Measurements from ENCODE around the gene CHD6.
A peak's percentile ranks its signal among the peaks of the same experiment; 100 is the strongest.
"Not testable (repeated sequence)": the region's sequence is repeated elsewhere in the genome, so short reads cannot be mapped to it uniquely, and the experiment has no call there.

CHD6 gene

GRCh38 chr20:41537865-41538264, 80.3 kb downstream of the CHD6 start:
- no peak for DNase-seq

GRCh38 chr20:41535551-41535950, 82.6 kb downstream of the CHD6 start:
- not testable (repeated sequence) for DNase-seq

GRCh38 chr20:41534842-41535241, 83.3 kb downstream of the CHD6 start:
- peak; percentile 10 for DNase-seq

GRCh38 chr20:41534170-41534569, 84.0 kb downstream of the CHD6 start:
- no peak for DNase-seq

- no peak for DNase-seq
These were observed 84.5 kb downstream of the CHD6 start for GRCh38 chr20:41533537-41534136.

DNA sequence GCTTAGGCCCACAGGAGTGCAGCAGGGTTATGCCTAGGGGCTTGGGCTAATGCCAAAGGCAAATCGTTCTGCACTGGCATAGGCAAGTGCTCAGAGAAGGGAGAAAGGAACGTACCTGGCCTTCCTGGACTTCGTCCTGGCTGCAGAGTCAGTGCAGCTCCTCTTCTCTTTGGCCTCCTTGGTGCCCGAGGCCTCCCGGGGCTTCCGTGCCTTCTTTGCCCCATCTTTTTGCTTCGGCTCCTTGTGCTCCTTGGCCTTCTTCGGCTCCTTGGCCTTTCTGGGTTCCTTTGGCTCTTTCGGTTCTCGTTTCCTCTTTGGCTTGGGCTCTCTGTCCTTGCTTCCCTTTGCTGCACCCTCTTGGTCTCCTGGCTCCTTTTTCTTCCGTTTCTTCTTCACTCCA, 85.2 kb downstream of the CHD6 start:
- no peak for DNase-seq

DNA sequence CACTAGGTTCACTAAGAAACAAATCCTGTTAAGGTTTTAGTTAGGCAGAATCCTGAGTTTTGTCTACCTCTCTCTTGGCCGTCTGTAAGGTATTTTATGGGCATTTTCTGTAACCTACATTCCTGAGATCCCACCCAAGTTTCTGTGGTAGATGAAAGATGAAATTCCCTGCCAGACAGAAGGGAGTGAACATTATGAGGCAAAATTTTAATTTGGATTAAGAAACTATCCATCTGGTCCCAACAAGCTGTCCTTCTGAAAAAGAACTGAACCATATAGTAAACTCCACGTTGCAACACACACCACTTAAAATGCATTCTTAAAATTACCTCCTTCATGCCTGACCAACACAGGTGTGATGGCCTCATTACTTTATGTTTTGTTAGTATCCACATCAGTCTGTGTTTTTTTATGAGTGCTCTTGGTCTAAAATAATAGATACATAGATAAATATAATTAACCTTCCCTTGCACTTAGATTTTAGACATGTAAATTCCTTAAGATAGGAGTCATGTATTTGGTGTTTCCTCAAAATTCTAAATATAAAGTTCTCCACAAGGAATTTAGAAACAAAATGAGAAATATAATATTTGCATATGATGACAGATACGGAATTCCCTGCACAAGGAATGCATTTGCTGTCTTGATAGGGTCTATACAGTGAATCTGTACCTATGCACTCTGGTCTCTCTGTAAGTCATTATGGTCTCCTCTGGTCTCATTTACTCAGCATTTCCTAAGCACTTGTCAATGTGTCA, 86.5 kb downstream of the CHD6 start:
- DNase-seq: no peak

- no peak for DNase-seq
These were observed 87.3 kb downstream of the CHD6 start for GRCh38 chr20:41530923-41531322.

DNA sequence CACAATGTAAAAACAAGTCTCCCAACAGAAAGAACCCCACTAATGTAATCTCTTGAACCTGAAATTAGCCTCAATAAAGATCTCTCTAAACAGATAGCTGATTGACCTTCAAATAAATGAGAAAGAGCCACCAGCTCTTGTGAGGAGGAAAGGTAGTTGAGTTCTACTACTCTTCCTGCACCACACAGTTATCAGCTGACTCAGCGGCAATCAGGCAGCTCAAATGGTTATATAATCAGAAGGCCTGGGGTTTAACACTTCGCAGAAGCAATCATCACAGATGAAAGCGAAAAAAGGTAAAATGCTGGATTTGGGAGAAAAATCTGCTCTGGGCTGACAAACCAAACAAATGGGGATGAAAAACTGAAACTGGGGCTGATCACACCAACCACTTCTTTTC, 91.8 kb downstream of the CHD6 start:
- peak; percentile 28 for DNase-seq

DNA sequence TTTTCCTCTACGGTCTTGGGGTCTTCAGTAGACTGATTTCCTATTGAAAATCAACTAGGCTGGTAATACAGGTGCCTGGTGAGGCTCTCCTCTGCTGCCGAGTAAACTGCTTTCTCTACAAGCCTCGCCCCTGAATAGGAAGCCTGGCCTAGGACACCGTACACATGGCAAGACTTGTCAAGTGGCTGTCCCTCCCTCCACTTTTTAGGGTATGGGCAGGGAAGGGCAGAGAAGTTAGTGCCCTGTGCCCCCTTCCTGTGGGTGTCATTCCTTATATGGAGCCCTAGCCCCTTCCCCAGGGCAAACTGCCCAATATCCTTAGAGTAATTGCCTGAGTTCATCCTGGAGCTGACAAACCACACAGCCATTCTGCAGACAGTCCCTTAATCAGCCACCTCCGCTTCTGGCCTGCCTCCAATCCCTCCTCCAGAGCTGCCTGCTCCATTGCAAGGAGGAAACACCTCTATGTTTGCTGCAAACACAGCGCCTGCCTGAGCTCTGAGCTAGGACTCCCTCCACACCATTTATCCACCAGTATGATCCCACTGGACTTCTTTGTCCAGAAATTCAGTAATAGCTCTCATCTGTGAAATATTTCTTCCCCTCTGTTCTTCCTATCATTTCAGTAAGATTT, 93.1 kb downstream of the CHD6 start:
- peak; percentile 61 for DNase-seq

DNA sequence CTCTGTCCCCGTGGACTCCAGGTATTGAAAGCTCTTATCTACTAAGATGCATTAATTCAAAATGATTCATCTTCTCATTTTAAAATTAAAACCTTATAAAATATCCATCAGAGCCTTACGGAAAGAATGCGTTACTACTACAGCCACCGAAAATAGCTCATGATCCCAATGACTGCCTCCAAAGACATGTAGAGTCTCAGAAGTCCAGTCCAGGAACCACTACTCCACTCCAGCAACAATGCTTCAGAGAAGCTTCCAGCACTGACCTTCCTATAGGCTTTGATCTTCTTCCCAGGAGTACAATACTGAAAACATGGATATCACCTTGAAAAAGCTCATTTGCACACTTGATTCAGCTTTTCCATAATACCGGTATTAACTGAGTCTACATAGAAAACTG, 94.3 kb downstream of the CHD6 start:
- no peak for DNase-seq

GRCh38 chr20:41513829-41514228, 104.3 kb downstream of the CHD6 start:
- no peak for DNase-seq

DNA sequence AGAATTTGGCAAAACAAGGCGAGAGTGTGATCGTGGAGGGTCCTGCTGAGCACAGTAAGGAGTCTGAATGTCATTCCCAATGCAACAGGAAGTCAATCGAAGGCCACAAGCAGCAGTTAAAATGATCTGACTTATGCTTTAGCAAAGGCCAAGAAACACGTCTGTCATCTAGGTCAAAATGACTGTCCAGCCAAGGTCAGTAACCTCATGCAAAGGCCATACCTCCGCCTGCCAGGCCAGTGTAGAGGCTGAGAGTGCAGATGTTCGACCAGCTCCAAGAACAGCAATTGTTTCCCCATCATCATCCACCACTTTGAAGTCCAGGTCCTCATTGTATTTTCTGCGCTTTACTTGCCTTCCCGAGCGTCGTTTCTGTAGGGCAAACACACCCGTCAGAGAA, 105.6 kb downstream of the CHD6 start:
- DNase-seq: no peak

- no peak for DNase-seq
These were observed 107.2 kb downstream of the CHD6 start for GRCh38 chr20:41510847-41511450.

DNA sequence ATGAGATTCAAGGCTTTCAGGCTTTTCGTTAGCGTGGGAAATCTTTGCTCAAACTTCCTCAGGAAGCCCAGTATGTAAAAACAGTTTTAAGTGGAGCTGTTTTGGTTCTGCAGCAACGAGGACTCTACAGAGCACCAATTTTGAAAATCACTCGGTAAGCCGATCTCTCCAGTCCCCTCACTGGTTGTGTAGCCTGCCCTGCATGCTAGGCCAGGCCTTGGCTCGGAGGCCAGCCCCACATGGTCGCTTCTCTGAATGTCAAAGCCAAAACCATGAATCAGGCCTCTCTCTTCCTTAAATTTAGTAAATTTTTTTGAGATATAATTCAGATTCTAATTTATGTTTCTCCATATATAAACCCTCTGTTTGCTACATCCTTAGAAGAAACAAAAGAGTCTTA, 108.0 kb downstream of the CHD6 start:
- DNase-seq: no peak

DNA sequence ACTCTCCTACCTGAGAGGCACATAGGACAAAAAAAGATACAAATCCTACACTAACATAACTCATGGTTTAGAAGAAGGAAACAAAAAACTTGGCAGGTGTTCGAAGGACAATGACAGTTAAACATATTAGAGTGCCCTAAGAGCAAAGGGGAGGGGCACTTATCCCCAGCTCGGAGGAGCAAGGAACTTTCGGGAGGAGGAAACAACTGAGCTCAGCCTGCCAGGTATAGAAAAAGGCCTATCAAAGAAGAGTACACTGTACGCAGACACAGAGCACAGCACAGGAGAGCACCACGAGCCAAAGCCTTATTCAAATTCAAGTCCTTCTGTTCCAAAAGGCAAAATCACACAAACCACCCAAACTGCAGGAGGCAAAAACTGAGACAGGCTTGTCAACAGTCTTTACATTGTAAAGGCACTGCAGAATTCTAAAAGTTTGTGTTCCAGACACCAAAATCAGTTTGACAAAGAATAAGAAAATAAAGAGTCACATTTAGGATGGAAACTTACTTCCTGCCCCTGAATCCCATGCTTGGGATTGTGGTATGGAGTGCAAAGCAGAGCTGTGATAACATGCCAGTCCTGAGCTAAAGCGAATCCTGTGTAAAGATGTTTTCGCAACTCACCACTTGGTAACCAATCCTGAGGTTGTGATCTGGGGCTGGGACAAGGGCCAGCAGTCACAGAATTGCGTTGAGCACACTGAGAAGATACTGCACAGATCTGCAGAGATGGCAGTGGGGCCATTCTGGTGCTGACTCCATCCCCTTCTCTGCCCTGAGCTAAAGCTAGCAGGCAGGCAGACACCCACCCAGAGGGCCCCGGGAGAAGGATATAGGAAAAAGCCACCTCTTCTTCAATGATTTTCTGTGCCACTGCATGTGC, 108.6 kb downstream of the CHD6 start:
- peak; percentile 32 for DNase-seq

DNA sequence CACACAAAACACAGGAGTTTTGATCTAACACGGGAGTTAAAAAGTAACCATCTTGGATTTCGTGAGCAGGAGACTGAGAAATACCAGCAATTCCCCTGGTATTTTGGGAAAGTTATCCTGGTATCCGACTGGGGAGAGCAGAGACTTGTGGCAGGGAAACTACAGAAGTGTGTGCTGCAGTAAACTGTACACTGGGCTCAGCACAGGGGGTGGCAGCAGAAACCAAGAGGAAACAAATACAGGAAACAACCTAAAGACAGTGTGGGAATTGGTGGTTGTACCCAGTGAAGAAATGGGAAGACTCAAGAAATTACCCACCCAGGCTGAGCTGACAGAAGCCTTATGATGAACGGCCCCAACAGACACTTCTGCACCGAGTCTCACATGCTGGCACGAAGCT, 109.8 kb downstream of the CHD6 start:
- DNase-seq: peak; percentile 38

DNA sequence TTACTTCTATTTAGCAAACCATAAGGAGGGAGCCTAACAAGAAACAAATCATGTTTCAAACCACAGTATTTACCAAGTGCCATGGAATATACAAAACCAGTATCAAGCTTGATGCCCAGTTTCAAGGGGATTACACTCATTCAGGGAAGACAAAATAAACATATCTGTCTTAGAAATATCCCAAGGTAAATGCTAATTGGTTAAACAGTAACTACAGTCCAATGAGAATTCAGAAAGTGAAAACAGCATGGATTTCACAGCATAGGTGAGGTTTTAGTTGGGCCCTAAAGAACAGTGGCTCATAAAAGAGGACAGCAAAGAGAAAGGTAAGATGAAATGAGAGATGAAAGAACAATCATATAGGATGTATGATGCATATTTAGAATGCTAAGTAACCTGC, 110.3 kb downstream of the CHD6 start:
- DNase-seq: no peak

DNA sequence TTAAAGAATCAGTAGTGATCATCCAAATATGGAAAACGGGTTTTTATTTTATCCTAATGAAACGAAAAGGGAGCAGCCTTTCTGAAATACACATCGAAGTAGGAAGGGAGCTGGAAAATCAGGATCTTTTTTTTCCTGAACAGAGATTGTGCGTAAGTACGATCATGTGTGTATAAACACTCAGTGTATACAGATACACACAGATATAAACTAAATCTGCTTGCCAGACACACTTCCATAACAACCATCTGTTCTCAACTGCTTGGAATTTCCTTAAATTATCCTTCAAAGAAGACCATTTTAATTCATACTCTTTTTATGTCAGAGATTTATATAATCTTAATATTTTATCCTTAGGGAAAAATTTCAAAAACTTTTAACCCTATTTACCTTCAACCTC, 110.7 kb downstream of the CHD6 start:
- no peak for DNase-seq

GRCh38 chr20:41506192-41506915, 111.8 kb downstream of the CHD6 start:
- DNase-seq: no peak

DNA sequence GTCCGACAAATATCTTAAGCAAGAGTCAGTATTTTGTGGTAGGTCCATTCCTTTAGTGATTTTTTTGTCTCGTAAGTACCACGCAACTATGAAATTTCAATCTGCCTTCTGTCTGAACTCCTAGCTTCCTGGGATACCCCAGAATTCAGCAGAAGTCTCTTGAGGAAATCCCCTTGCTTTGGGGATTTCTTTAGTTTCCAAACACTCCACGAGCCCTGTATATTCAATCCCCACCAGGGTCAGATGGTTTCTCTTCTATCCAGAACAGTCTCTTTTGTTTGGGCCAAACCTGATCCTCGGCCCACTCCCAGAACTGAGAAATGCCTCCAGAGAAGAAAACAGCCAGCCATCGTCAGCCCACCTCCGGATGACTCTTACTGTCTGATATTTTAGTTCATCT, 113.0 kb downstream of the CHD6 start:
- no peak for DNase-seq

DNA sequence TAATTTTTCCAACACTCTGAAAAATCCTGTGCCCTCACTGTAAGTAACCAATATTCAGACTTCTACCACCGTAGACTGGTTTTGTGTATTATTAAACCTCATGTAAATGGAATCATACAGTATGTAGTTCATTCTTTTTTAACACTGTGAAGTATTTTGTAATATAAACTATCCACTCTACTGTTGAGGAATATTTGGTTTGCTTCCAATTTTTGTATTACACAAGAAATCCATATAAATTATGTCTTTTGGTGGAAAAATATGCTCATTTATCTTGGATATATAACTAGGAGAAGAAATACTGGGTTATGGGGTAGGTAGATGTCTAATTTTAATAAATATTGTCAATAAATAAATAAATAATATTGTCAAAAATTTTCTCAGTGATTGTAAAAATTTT, 116.8 kb downstream of the CHD6 start:
- DNase-seq: no peak
